ENCODE measurements around the gene RFC3. TPM values are rescaled to one million over a fixed set of nuclear protein-coding genes. Genes with fewer than 3 reads are reported as not detected.

RFC3 gene
- total RNA-seq, 4 donors from 2014 or later: 3.3 to 62.5 (median 4.4) TPM; not detected in 1

DNA sequence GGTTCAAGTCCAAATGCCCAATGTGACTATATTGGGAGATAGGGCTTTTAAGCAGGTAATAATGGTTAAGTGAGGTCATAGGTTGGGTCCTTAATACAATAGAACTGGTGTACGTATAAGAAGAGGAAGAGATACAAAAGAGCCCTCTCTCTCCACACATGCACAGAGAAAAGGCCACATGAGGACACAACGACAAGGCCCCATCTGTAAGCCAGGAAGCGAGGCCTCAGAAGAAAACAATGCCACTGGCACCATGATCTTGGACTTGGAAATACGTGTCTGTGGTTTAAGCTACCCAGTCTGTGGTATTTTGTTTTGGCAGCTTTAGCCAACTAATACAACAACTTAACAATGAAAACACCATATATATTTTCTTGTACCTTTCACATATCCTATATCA, 23.4 kb upstream of the RFC3 start:
- TF ChIP-seq CTCF (IDR thresholded peaks at IDR 0.05): no peak
- TF ChIP-seq POLR2AphosphoS5 (IDR thresholded peaks at IDR 0.05): no peak
- TF ChIP-seq EP300 (IDR thresholded peaks at IDR 0.05; ENCODE audit: low read depth): no peak
- H3K27ac ChIP-seq: no peak overlapping the region
- H3K4me1 ChIP-seq: peaks cover 0 to 8% (median 2%) of the 10 kb centered on the region in 4 donors
- no peaks in the 10 kb centered on the region for H3K9me3 ChIP-seq
- H3K36me3 ChIP-seq: no peaks in the 10 kb centered on the region
- DNase-seq: no peak
- intact Hi-C loops (cut with DNase I; ENCODE audit: low total_unique reads): no loop called here
- in situ Hi-C loops (cut with MboI; ENCODE audit: low pct_ligation_motif_present in 1 of 4, low pct_unique_long_range_greater_than_20kb in 1 of 4, low sequenced_read_pairs in 3 of 4): no loop called here
- 57 to 74% methylated on average over 4 of the region's 4 CpGs for WGBS, 2 donors (ENCODE audit: low coverage in 1 of 2)
- no peaks in the 10 kb centered on the region for H3K27me3 ChIP-seq
- H3K4me3 ChIP-seq: no peak overlapping the region

DNA sequence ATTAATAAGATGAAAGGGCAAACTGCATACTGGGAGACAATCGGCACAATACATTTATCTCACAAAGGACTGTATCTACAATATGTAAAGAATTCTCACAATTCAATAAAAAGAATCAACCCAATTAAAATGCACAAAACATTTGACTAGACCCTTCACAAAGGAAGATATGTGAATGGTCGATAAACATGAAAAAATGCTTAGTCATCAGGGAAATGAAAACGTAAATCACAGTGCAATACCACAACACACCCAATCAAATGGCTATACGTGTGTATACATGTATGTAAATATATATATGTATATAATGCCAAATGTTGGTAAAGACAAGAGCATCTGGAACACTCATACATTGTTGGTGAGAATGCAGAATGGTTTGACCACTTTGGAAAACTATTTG, 21.9 kb upstream of the RFC3 start:
- TF ChIP-seq EP300 (IDR thresholded peaks at IDR 0.05; ENCODE audit: low read depth) (no peak), POLR2A (IDR thresholded peaks at IDR 0.05) (no peak), POLR2AphosphoS5 (IDR thresholded peaks at IDR 0.05) (no peak), CTCF (IDR thresholded peaks at IDR 0.05) (no peak)
- no peak overlapping the region for H3K27ac ChIP-seq
- 62 to 73% methylated on average over 4 of the region's 4 CpGs for WGBS, 2 donors (ENCODE audit: low coverage in 1 of 2)

GRCh38 chr13:33797622-33798021, 20.3 kb upstream of the RFC3 start:
- no peaks in the 10 kb centered on the region for H3K9me3 ChIP-seq
- no peak for TF ChIP-seq CTCF (IDR thresholded peaks at IDR 0.05)
- WGBS, 2 donors (ENCODE audit: low coverage in 1 of 2): 23 to 47% methylated on average over 7 of the region's 7 CpGs
- H3K36me3 ChIP-seq: no peaks in the 10 kb centered on the region
- intact Hi-C loops (cut with DNase I; ENCODE audit: low total_unique reads) (no loop called here), in situ Hi-C loops (cut with MboI; ENCODE audit: low pct_ligation_motif_present in 1 of 4, low pct_unique_long_range_greater_than_20kb in 1 of 4, low sequenced_read_pairs in 3 of 4) (no loop called here)
- H3K4me1 ChIP-seq: peaks cover 0 to 14% (median 6%) of the 10 kb centered on the region in 4 donors
- H3K27ac ChIP-seq: peak overlapping the region; percentile 44 to 65 (median 58)
- H3K4me3 ChIP-seq: peak overlapping the region in 3 of 4 donors; percentile 2 to 11 (median 9)
- DNase-seq: no peak
- H3K27me3 ChIP-seq: no peaks in the 10 kb centered on the region

More for the DNA sequence above, 21.9 kb upstream of the RFC3 start:
- intact Hi-C loops (cut with DNase I; ENCODE audit: low total_unique reads): no loop called here
- H3K27me3 ChIP-seq: no peaks in the 10 kb centered on the region
- no peak overlapping the region for H3K4me3 ChIP-seq
- DNase-seq: no peak
- peaks cover 0 to 14% (median 6%) of the 10 kb centered on the region in 4 donors for H3K4me1 ChIP-seq
- H3K9me3 ChIP-seq: no peaks in the 10 kb centered on the region
- H3K36me3 ChIP-seq: no peaks in the 10 kb centered on the region
- in situ Hi-C loops (cut with MboI; ENCODE audit: low pct_ligation_motif_present in 1 of 4, low pct_unique_long_range_greater_than_20kb in 1 of 4, low sequenced_read_pairs in 3 of 4): no loop called here

- DNase-seq: no peak
- intact Hi-C loops (cut with DNase I; ENCODE audit: low total_unique reads): no loop called here
- H3K4me3 ChIP-seq: no peak overlapping the region
- in situ Hi-C loops (cut with MboI; ENCODE audit: low pct_ligation_motif_present in 1 of 4, low pct_unique_long_range_greater_than_20kb in 1 of 4, low sequenced_read_pairs in 3 of 4): no loop called here
- TF ChIP-seq POLR2AphosphoS5 (IDR thresholded peaks at IDR 0.05): no peak
- TF ChIP-seq POLR2A (IDR thresholded peaks at IDR 0.05): no peak
- TF ChIP-seq CTCF (IDR thresholded peaks at IDR 0.05): no peak
- TF ChIP-seq EP300 (IDR thresholded peaks at IDR 0.05; ENCODE audit: low read depth): no peak
- no peaks in the 10 kb centered on the region for H3K9me3 ChIP-seq
- peak overlapping the region in 3 of 4 donors; percentile 44 to 65 (median 65) for H3K27ac ChIP-seq
- no peaks in the 10 kb centered on the region for H3K36me3 ChIP-seq
- peaks cover 0 to 14% (median 6%) of the 10 kb centered on the region in 4 donors for H3K4me1 ChIP-seq
- WGBS, 2 donors (ENCODE audit: low coverage in 1 of 2): 54 to 76% methylated on average over 3 of the region's 3 CpGs
- no peaks in the 10 kb centered on the region for H3K27me3 ChIP-seq
These were observed 19.9 kb upstream of the RFC3 start for GRCh38 chr13:33798023-33798422.
